ENCODE measurements around the gene ABHD17A.
"Not testable (repeated sequence)": the region's sequence is repeated elsewhere in the genome, so short reads cannot be mapped to it uniquely, and the experiment has no call there.

ABHD17A gene

GRCh38 chr19:1910177-1910576, 24.9 kb upstream of the ABHD17A start:
- peak; percentile 41 for DNase-seq (ENCODE audit: low read depth)

GRCh38 chr19:1909761-1910080, 24.4 kb upstream of the ABHD17A start:
- DNase-seq (ENCODE audit: low read depth): no peak

GRCh38 chr19:1908364-1908678, 23.0 kb upstream of the ABHD17A start:
- no peak for DNase-seq (ENCODE audit: low read depth)

- no peak for DNase-seq (ENCODE audit: low read depth)
Measured at GRCh38 chr19:1907563-1908363, 22.5 kb upstream of the ABHD17A start.

GRCh38 chr19:1906985-1907562, 21.8 kb upstream of the ABHD17A start:
- no peak for DNase-seq (ENCODE audit: low read depth)

- no peak for DNase-seq (ENCODE audit: low read depth)
Measured at GRCh38 chr19:1905863-1906375, 20.6 kb upstream of the ABHD17A start.

- peak; percentile 99 for DNase-seq (ENCODE audit: low read depth)
Measured at GRCh38 chr19:1905110-1905862, 20.0 kb upstream of the ABHD17A start, which contains the start of the genes ADAT3 and SCAMP4. Gene ADAT3 (plus strand): TSS chr19:1905399. CDS start chr19:1912048, 6,649 bp downstream. Gene SCAMP4 (plus strand): TSS chr19:1905399. CDS start chr19:1915020, 9,621 bp downstream.

- DNase-seq (ENCODE audit: low read depth): no peak
Measured at GRCh38 chr19:1904860-1905109, 19.5 kb upstream of the ABHD17A start.

- peak; percentile 29 for DNase-seq (ENCODE audit: low read depth)
Measured at GRCh38 chr19:1902923-1903322, 17.6 kb upstream of the ABHD17A start.

- DNase-seq (ENCODE audit: low read depth): no peak
Measured at GRCh38 chr19:1901940-1902404, 16.7 kb upstream of the ABHD17A start.

- DNase-seq (ENCODE audit: low read depth): no peak
Measured at GRCh38 chr19:1896508-1896907, 11.2 kb upstream of the ABHD17A start.

GRCh38 chr19:1893791-1894190, 8.5 kb upstream of the ABHD17A start:
- DNase-seq (ENCODE audit: low read depth): no peak

- DNase-seq (ENCODE audit: low read depth): no peak
Measured at GRCh38 chr19:1889907-1890306, 4.6 kb upstream of the ABHD17A start.

- DNase-seq (ENCODE audit: low read depth): no peak
Measured at GRCh38 chr19:1888385-1888784, 3.1 kb upstream of the ABHD17A start.

- not testable (repeated sequence) for DNase-seq (ENCODE audit: low read depth)
Measured at GRCh38 chr19:1886360-1886759, 1.1 kb upstream of the ABHD17A start.

GRCh38 chr19:1884719-1885334, 469 bp downstream of the ABHD17A start:
- DNase-seq (ENCODE audit: low read depth): peak; percentile 43

- DNase-seq (ENCODE audit: low read depth): no peak
Measured at GRCh38 chr19:1884291-1884718, 991 bp downstream of the ABHD17A start.

- DNase-seq (ENCODE audit: low read depth): peak; percentile 15
Measured at GRCh38 chr19:1883784-1884183, 1.5 kb downstream of the ABHD17A start.

- no peak for DNase-seq (ENCODE audit: low read depth)
Measured at GRCh38 chr19:1882786-1883692, 2.3 kb downstream of the ABHD17A start.

GRCh38 chr19:1882089-1882785, 3.1 kb downstream of the ABHD17A start:
- no peak for DNase-seq (ENCODE audit: low read depth)
